HL-60/S4 treated with phorbol 12-myristate 13-acetate at 8.2 ng/mL for 4 days and 3 days (cell line): ENCODE data around the gene ZNF687.

Experiments
- in situ Hi-C: fragments of 300-500 bp; cut with MboI; formaldehyde crosslinking; loops from 2 replicates; pipeline ENCODE4 v1.15.0; 2022; ENCODE audit warnings: low sequenced_read_pairs

Gene ZNF687

DNA sequence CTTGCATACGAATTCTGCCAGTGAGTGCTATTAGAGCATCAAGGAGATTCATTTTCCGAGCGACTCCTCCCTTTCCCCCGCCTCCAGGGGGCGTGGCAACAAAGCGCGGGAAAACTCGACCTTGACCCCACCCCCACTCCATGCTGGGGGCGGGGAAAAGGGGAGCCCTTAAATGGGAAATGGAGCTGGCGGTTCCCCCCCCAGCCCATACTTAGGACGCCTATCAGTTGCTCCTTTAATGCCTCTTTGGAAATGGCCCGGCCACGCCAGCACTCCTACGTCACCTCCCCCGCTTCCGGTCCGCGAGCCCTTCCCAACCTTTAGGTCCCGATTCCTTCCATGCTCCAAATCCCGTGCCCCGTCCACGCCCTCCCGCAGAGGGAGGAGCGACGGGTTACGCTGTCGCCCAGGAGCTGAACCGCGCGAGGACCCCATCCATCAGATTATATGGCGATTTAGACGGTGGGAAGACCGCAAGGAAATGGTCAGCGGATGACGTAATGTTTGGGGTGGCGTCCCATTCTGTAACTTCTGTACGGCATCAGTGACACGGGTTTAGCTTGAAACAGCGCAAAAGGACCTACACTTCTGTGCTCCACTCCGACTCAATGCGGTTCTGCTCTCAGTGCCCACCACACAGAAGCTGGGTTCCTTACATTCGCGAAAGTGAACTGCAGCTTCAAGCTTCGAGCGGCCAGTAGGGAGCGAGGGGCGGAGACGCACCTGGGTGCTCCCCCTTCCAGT is 702 bp upstream of the ZNF687 start:
- in situ Hi-C loops = no loop called here

DNA sequence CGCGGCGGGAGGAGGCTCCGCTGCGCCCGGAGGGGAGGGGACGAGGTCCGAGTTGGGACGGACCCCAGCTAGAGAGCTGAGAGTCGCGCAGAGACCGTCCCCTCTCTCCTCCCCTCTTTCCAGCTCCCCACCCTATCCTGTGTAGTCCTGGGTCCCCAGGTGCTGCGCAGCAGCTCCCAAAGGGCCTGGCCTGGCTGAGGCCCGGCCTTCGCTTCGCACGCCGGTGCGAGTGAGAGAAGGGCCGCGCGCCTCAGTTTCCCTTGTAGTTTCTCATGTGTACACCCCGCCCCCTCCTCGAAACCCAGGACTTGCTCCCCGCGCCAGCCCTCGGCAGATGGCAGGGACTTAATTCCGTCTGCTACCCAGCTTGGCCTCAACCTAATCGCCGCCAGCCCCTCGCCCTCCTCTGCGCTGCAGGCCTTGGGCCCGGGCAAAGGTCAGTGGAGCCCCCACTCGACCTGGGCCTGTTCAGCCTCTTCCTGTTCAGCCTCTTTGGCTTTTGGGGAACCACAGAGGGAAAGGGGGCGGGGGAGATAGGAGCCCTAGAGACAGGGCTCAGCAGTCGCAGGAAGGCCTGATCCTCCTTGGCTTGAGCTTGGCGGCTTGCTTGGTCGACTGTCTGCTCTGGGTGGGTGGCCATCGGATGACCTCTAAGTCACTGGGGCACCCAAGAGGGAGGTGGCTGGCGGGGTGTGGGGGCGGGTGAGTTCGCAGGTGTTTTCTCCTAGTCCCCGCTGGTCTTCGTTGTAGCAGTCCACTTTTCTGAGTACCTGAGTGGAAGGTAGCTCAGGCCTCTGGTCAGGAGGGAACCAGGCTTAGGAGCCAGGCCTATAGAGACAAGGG is 1.0 kb downstream of the ZNF687 start:
- in situ Hi-C loops = no loop called here

DNA sequence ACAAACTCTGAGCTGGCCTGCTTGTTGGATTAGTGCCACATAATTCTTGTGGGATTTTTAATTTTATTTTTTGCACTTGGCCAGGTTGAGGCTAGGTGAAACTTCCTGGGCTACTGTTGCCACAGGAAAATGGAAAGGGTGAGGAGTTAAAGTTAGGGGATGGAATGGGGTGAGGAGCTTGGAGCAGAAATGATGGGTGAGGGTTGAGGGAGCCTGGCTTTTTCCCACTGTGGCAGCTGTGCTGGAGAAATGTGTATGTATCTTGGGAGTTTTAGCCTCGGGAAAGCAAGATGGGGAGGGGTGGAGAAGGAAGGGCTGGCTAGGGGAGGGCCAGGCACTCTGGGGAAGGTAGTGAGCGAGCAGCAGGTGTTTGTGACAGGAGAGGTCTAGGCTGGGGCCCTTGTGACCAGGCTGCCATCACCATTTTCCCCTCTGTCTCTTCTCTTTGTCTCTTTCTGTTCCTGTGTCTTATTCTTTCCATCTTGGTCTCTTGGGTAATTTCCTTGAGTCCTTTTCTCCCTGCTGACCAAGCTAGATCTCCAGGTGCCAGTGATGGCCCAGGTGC is 2.0 kb downstream of the ZNF687 start:
- in situ Hi-C loops = no loop called here

DNA sequence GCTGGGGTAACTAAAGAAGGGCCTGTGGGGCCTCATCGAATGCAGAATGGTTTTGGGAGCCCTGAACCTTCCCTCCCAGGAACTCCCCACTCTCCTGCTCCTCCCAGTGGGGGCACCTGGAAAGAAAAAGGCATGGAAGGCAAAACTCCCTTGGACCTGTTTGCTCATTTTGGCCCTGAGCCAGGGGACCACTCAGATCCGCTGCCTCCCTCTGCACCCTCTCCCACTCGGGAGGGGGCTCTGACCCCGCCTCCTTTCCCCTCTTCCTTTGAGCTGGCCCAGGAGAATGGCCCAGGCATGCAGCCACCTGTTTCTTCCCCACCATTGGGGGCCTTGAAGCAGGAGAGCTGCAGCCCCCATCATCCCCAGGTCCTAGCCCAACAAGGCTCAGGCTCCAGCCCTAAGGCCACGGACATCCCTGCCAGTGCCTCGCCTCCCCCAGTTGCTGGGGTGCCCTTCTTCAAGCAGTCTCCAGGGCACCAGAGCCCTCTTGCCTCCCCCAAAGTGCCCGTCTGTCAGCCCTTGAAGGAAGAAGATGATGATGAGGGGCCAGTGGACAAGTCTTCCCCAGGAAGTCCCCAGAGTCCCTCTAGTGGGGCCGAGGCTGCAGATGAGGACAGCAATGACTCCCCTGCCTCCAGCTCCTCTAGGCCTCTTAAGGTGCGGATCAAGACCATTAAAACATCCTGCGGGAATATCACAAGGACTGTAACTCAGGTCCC is 4.7 kb downstream of the ZNF687 start:
- in situ Hi-C loops = no loop called here

DNA sequence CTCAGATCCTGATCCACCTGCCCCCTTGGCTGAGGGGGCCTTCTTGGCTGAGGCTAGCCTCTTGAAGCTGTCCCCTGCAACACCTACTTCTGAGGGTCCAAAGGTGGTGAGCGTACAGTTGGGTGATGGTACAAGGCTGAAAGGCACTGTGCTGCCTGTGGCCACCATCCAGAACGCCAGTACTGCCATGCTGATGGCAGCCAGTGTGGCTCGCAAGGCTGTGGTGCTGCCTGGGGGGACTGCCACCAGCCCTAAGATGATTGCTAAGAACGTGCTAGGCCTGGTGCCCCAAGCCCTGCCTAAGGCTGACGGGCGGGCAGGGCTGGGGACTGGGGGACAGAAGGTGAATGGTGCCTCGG is 5.2 kb downstream of the ZNF687 start:
- in situ Hi-C loops = no loop called here

DNA sequence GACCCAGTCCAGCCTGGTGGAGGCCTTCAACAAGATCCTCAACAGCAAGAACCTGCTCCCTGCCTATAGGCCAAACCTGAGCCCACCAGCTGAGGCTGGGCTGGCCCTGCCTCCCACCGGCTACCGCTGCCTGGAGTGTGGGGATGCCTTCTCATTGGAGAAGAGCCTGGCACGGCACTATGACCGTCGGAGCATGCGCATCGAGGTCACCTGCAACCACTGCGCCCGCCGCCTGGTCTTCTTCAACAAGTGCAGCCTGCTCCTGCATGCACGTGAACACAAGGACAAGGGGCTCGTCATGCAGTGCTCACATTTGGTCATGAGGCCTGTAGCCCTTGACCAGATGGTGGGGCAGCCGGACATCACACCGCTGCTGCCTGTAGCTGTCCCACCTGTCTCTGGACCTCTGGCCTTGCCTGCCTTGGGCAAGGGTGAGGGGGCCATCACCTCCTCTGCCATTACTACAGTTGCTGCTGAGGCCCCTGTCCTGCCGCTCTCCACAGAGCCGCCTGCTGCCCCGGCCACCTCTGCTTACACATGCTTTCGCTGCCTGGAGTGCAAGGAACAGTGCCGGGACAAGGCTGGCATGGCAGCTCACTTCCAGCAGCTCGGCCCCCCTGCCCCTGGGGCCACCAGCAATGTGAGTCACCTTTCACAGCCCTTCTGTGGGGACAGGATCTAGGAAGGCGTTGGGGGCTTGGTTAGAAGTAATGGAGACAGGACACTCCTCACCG is 5.8 kb downstream of the ZNF687 start:
- in situ Hi-C loops = no loop called here

DNA sequence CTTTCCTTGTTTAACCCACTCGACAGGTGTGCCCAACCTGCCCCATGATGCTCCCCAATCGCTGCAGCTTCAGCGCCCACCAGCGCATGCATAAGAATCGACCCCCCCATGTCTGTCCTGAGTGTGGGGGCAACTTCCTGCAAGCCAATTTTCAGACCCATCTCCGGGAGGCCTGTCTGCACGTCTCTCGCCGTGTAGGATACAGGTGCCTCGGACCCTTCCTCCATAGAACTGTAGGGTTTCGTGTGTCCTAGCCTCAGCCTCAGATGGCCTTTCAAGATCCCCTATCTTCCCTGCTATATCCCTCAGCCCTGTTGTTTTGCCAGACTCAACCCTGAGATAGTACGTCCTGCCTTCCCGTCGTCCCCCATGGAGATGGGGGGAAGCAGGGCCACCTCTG is 6.4 kb downstream of the ZNF687 start:
- in situ Hi-C loops = no loop called here

DNA sequence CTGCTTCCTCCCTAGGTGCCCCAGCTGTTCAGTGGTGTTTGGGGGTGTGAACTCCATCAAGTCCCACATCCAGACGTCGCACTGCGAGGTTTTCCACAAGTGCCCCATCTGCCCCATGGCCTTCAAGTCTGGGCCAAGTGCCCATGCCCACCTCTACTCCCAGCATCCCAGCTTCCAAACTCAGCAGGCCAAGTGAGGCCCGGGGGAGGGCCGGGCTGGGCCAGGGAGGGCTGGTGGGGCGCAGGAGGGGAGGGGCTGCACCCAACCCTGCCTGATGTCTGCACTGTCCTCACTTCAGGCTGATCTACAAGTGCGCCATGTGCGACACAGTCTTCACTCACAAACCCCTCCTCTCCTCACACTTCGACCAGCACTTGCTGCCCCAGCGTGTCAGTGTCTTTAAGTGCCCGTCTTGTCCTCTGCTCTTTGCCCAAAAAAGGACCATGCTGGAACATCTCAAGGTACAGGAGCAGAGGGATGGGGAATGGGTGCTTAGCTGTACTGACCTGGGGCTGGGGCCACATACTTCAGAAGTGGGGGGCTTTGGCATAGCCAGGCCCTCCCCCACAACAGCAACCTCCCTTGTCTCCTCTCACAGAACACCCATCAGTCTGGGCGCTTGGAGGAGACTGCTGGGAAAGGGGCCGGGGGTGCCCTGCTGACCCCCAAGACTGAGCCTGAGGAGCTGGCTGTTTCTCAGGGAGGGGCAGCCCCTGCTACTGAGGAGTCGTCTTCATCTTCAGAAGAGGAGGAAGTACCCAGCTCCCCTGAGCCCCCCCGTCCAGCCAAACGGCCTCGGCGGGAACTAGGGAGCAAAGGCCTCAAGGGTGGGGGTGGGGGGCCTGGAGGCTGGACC is 7.2 kb downstream of the ZNF687 start:
- in situ Hi-C loops = no loop called here

DNA sequence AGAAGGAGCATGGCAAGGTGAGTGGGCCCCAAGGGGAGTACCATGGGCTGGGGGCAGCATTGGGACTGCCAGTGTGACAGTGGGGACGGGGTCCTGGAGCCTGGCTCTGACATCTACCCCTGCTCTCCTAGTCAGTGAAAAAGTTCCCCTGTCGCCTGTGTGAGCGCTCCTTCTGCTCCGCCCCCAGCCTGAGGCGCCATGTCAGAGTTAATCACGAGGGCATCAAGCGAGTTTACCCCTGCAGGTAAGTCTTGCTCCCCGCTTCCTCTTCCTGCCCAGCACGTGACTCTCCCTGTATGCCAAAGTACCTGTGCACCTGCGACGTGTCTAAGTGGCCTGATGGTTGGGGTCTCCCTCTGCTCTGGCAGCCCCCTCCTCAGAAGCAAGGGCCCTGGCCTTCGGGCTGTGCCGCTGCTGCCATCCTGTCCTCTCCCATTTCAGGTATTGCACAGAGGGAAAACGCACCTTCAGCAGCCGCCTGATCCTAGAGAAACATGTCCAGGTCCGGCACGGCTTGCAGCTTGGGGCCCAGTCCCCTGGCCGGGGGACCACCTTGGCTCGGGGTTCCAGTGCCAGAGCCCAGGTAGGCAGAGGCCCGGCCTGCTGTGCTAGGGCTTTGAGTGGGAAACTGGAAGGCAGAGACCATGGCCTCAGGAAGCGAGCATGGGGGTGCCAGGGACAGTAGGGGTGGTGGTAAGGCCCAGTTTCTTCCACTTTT is 8.1 kb downstream of the ZNF687 start:
- in situ Hi-C loops = no loop called here

DNA sequence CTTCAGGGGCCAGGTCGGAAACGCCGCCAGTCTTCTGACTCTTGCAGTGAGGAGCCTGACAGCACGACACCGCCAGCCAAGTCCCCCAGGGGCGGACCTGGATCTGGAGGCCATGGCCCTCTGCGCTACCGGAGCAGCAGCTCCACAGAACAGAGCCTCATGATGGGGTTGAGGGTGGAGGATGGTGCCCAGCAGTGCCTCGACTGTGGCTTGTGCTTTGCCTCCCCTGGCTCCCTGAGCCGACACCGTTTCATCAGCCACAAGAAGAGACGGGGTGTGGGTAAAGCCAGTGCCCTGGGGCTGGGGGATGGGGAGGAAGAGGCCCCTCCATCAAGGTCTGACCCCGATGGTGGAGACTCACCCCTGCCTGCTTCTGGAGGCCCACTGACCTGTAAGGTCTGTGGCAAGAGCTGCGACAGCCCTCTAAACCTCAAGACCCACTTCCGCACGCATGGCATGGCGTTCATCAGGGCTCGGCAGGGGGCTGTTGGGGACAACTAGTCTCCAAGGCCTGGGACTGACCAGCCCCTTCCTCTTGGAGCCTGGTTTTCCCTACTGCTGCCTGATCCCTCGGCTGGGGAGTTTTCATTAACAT is 8.7 kb downstream of the ZNF687 start:
- in situ Hi-C loops = no loop called here

DNA sequence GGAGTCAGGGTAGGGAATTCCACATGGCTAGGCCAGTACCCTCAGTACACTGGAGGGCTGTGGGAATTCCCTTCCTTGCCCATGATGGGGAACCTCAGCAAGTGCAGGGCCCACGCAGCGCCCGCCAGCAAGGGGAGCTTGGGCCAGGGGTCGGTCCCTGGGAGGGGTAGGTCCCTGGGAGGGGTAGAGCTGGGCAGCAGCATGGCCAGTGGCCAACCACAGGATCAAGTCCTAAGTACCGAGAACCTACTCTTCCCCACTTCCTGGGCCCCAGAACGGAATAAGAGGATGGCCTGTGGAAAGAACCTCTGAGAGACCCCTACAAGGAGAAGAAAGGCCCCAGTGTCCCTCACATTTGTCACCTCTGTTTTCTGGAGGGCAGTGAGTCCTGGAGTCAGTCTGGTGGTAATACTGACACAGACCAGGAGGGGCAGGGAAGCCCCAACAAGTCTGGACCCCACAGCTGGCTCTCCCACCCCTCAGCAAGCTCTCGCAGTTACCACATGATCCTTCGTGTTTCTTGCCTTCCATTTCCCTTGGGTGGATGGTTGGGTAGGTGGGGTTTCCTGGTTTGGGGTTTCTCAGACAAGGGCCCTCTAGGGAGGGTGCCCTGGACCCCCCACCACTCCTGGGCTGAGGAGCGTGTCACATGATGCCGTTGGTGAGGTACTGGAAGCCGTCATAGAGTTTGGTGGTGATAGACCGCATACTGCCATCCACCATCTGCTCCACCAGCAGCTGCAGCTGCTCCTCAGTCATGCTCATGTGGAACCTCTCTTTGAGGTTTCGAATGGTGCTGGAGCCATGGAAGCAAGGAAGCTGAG is 10.3 kb downstream of the ZNF687 start:
- in situ Hi-C loops = no loop called here

DNA sequence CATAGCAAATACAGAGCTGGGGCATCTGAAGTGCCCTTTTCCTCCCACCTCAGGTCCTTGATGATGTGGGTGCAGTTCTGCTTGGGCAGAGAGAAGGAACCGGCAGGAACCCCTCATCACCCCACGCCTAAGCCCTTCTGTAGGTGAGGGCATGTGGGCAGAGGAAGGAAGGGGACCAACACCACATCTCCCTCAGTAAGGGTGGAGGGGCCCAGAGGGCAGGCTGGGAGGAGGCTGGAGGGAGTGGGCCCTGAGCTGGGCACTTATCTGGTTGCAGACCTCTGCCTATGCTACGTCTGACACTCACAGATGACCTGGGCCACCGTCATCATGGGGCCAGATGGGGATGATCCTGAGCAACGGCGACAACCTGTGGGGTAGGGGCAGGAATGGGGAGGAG is 11.0 kb downstream of the ZNF687 start:
- in situ Hi-C loops = no loop called here

DNA sequence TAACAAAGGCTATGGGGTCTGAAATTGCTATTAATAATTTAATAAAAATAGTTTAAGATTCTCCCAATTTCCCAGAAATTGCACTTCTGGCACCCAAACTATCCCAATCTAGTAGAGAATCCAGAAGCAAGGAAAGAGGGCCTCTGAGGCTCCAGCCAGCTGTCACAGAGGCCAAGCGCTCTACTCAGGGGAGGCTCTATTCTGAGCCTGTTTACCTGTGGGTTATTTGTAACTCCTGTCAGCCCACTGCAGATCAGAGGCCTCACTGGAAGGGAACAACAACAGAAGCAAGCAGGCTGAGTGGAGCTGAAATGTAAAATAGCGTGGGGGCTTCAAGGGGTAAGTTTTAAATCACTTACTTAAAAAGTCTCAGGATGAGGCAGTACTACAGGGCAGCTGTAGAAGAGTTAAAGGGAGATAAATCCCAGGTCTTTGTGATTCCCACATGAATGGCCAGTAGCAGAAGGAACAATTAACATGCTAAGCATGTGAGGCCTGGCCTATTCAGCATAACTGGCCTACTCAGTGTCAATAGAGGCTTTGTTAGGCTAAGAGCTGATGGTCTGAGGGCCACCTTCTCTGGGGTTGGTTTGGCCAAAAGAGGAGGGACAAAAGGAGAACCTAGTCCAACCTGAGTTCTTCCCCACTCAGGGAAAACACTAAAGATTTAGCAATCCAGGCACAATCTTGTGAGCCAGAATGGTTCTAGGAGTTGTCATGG is 12.8 kb downstream of the ZNF687 start:
- in situ Hi-C loops = no loop called here

DNA sequence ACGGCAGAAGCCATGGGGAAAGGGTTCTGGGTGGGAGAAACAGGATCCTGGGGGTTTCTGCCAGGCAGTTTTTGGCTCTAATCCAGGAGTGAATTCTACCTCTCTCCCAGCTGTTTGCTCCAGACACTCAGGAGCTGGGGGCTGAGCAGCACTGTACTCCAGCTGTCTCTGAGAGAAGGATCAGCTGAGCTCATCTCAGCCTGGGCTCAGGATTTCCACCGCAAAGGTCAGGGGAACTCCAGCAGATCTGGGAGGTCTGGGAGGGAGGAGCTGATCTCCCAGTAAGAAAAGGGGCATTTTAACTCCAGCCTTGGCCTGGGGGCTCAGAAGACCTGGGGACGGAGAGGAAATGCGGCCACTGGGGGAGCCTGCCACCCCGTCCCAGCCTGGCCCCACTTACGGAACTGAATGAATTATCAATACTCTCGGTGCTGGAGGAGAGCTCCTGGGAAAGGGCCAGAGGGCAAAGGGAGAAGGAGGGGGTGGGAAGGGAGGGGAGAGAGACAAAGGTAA is 27.8 kb downstream of the ZNF687 start:
- in situ Hi-C loops = no loop called here

DNA sequence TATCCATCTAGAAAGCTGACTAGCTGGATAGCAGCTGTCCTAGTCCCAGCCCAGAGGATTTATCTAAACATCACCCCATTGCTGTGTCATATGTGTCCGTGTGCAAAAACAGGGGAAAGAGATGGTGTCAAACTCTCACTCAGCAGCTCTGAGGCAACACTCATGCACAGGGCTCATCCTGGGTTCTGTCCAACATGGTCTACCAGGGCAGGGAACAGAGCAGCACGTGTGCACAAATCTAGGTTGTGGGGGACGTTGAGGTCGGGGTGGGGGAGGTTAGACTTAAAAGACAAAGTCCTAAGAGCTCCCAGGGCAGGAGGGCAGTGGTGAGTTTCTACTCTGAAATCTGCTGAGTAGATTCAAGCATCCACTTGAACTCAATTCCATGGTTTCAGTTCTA is 28.9 kb downstream of the ZNF687 start:
- in situ Hi-C loops = no loop called here

DNA sequence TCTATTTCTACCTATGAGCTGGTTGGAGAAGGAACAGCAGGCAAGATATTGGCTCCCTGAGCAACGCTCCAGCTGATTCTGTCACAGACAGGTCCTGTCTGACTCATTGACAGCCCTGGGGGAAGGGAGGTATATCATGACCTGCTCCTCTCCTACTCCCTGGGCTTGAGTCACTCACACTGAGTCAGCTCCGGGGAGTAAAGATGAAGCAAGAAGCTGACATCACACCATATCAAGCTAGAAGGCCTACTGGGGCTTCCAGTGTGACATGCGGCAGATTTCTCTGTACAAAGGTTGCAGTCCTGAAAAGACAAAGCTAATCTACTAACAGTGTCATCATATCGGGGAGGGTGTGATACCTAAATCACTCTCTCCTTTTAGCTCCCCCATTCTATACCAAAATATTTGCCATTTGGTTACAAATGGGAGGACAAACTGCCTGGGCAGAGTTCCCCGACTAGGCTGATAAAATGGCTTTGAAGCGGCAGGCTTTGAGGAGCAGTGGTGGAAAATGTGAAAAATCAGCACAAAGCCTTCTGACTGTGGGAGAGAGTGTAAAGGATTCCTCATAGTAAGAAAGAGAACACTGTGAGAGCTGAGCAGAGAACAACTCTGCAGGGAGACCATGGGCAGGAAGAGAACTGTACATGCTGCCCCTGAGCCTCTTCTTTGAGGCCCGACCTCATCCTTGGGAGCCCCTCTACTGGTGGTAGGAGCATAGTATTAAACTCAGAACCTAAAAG is 29.7 kb downstream of the ZNF687 start:
- in situ Hi-C loops = no loop called here
